GM19467 (cell line): ENCODE data around the gene DIP2A.
"Not testable (repeated sequence)": the region's sequence is repeated elsewhere in the genome, so short reads cannot be mapped to it uniquely, and the experiment has no call there.

Experiments used
- ATAC-seq: cut with Tn5 transposase; IDR thresholded peaks from one replicate; pipeline ENCODE4 v1.9.1; 2021; ENCODE audit warnings: mild to moderate bottlenecking, moderate library complexity; ENCODE audit not compliant: unreplicated experiment

DIP2A gene

GRCh38 chr21:46579394-46579793 is 120.7 kb downstream of the DIP2A start:
- ATAC-seq: not testable (repeated sequence)

- no peak for ATAC-seq
Observed at GRCh38 chr21:46581780-46582307, 123.2 kb downstream of the DIP2A start.

- ATAC-seq: no peak
Observed at GRCh38 chr21:46585191-46585953, 126.7 kb downstream of the DIP2A start.

GRCh38 chr21:46594276-46594675 is 135.6 kb downstream of the DIP2A start:
- ATAC-seq: no peak

- ATAC-seq: no peak
Observed at GRCh38 chr21:46596201-46596600, 137.5 kb downstream of the DIP2A start.

GRCh38 chr21:46597031-46597430 is 138.3 kb downstream of the DIP2A start:
- ATAC-seq: no peak

GRCh38 chr21:46597896-46598343 is 139.2 kb downstream of the DIP2A start:
- ATAC-seq: no peak

- no peak for ATAC-seq
Observed at GRCh38 chr21:46598581-46599572, 140.2 kb downstream of the DIP2A start.

GRCh38 chr21:46600305-46600704 is 141.6 kb downstream of the DIP2A start:
- no peak for ATAC-seq

GRCh38 chr21:46600978-46601377 is 142.3 kb downstream of the DIP2A start:
- no peak for ATAC-seq

GRCh38 chr21:46603228-46603627 is 144.5 kb downstream of the DIP2A start:
- no peak for ATAC-seq

GRCh38 chr21:46604329-46604974 is 145.8 kb downstream of the DIP2A start:
- no peak for ATAC-seq

- no peak for ATAC-seq
Observed at GRCh38 chr21:46604975-46605766, 146.5 kb downstream of the DIP2A start, which contains the start of gene S100B. Gene S100B, minus strand, starts transcription at chr21:46605082. Its CDS starts 2,667 bp downstream, at chr21:46602415.

GRCh38 chr21:46605767-46606426 is 147.2 kb downstream of the DIP2A start:
- peak; percentile 70 for ATAC-seq

- peak; percentile 19 for ATAC-seq
Observed at GRCh38 chr21:46606427-46606813, 147.7 kb downstream of the DIP2A start.

- ATAC-seq: no peak
Observed at GRCh38 chr21:46607636-46608035, 148.9 kb downstream of the DIP2A start.

GRCh38 chr21:46608672-46609111 is 150.0 kb downstream of the DIP2A start:
- ATAC-seq: no peak

GRCh38 chr21:46610018-46610701 is 151.5 kb downstream of the DIP2A start:
- ATAC-seq: no peak

GRCh38 chr21:46613391-46613790 is 154.7 kb downstream of the DIP2A start:
- ATAC-seq: no peak
